DMS153 (cell line): Measurements from ENCODE around the gene MYO16.
A peak's percentile ranks its signal among the peaks of the same experiment; 100 is the strongest.

Experiments
- DNase-seq: peaks from one replicate; lab custom pipeline; 2025; lab: John Stamatoyannopoulos, UW

Gene MYO16

GRCh38 chr13:108663710-108664109 is 34.3 kb downstream of the MYO16 start:
- DNase-seq, result no peak

DNA sequence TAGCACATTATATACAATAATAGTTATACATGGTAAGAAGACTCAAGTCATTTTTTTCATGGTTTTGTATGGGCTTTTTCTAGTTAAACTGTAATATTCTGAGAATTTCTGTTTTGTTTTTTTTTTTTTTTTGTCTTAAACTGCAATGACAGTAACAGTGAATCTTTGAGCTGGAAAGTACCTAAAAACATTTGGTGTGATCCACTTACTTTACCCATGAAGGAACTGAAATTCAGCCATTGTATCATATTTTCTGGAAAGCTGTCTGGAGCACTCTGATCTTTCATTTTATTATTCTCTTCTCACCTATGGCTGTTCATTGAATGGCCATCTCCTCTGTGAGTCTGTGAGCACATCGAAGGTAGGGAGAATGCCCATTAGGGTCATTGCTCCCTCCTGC is 37.8 kb downstream of the MYO16 start:
- no peak for DNase-seq

- no peak for DNase-seq
These were observed 40.0 kb downstream of the MYO16 start for GRCh38 chr13:108669381-108669780.

- DNase-seq, result no peak
These were observed 44.9 kb downstream of the MYO16 start for GRCh38 chr13:108674346-108674745.

DNA sequence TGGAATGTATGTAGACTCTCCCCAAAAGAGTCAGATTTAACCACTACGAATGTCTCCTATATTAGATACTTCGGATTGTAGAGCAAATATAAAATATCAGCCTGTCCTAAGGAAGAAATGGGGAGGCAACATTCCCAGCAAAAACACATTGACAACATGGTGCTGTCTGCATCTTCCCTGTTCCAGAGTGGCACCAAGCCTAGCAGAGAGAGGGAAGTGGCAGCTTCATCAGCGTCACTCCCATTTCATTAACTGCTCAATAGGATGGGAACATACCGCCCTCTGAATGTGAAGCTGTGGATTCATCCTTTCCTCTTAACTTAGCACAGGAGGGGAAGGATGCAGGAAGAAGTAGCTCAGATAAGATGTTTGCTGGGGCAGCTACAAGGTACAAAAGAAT is 45.4 kb downstream of the MYO16 start:
- DNase-seq, result no peak

DNA sequence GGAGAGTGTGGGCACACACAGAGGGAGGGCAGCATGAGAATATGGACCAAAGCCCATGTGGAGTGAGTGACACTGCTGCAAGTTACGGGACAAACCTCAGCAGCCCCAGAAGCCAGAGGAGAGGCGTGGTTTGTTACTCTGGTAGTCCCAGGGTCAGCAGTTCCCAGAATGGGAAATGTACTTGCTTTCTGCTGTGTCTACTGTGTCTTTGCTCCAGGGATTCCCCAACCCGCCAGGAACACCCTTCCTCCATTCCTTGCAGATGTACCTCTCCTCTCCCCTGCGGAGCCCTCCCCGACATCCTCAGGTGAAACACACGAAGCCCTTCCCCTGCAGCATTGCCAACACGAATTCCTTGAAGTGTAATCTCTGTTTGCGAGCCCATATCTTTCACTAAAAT is 47.2 kb downstream of the MYO16 start:
- DNase-seq, result no peak

GRCh38 chr13:108677806-108678205 is 48.4 kb downstream of the MYO16 start:
- no peak for DNase-seq

DNA sequence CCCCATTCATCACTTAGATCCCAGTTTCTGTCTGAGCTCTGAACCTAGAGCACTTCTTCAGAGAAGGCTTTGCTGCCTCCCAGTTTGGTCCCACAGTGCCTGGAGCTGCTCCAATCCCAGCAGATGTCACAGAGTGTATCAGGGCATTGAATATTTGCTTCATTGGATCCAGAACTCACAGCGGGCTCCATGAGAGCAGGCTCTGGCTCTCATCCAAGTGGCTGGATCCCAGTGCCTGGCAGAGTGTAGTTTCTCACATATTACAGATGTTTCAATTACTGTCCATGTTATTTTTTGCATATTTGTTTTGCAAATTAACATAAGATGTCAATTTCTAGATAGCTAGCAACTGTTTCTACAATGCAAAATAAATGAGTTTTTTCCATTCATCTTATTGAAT is 50.6 kb downstream of the MYO16 start:
- DNase-seq, result no peak

DNA sequence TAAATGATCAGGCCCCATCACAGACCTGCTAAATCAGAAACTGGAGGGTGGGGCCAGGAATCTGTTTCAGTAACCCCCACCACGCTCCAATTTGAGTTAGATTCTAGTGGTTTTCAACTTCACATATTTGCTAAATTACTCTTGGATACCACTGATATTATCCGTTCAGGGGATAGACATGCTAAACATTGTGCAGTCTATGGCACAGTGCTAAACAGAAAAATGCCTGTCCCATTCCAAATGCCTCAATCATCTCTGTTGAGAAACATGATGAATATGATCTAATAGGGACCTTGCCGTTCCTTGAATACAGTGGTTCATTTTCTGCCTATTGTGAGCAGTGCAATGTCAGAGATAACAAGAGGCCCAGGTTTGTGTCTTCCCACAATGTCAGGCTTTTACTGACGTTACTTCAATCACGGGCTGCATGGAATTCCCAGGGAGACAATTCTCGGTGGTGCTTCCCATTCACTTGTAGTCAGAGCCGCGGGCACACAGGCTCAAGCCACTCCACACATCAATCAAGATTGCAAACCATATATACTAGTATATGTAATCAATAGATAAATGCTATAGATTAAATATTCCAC is 52.7 kb downstream of the MYO16 start:
- no peak for DNase-seq

- no peak for DNase-seq
These were observed 53.3 kb downstream of the MYO16 start for GRCh38 chr13:108682714-108683113.

GRCh38 chr13:108686027-108686426 is 56.6 kb downstream of the MYO16 start:
- no peak for DNase-seq

DNA sequence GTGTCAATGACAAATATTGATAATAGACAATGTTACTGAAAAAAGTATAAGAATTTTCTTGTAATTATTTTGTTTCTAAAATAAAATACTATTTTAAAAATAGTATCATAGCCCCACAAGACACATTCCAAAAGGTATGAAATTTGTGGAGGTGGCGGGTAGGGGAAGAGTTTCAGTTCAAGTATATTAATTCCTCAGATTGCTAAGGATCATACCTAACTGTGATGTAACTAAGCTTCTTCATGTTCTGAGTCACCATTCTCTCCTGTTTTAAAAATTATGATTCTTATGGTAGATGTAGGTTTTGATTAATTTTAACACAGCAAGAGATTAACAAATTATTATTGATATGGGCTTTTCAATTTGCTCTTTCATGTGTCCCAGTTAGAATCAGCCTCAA is 61.3 kb downstream of the MYO16 start:
- DNase-seq, result no peak

DNA sequence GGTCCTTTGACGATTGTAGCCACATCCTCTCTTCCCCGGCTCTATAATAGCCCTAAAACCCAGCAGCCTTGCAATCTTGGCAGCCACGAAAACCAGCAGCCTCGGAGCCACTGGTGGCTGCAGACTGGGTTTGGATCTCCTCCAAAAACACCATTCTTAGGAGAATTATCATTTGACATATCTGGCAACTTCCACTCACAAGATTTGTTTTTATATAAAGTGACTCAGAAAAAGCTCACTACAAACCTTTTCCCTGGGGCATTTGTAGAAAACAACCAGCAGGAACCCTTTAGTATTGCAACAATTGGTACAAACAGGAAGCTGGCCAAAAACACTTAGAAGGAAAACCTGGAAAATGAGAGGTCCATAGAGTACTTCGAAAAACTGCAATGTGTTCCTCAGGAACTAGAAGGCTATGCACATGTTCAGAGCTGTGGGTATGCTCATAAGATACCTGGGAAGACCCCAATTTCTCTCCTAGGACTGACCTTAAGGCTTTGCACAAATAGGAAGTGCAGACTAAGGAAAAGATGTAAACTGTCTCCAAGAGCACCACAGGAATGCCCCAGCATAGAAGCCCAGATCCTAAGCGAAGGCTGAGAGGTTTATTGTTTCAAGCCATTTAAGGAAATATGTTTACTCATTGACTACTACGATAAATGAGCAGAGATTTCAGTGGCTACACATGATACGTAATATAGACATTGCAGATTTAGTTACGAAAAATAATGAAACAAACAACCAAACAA is 71.2 kb downstream of the MYO16 start:
- no peak for DNase-seq

DNA sequence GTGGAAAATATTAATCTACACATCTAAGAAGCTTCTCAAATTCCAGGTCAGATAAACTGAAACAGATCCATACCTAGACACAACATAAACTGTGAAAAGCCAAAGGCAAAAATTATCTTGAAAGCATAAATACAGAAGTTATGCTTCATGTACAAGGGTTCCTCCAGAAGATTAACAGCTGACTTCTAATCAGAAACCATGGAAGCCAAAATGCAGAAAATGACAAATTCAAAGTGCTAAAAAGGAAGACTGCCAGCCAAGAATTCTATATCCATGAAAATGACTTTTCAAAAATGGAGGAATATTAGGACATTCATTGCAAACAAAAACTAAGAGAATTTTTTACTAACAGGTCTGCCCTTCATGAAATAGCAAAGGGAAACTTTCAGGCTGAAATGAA is 72.8 kb downstream of the MYO16 start:
- DNase-seq, result no peak

DNA sequence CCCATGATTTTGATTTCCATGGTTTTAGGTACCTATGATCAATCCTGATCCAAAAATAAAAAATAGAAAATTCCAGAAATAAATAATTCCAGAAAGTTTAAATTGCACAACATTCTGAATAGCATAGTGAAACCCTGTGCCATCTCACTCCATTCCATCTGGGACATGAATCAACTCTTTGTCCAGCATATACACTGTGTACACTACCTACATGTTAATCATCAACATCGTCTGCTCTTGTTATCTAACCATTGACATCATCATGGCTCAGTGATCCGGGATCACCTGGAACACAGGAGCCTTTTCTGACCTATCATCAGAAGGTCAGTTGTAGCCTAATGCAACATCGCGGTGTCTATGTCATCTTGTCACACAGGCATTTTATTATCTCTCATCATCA is 75.6 kb downstream of the MYO16 start:
- DNase-seq, result no peak

DNA sequence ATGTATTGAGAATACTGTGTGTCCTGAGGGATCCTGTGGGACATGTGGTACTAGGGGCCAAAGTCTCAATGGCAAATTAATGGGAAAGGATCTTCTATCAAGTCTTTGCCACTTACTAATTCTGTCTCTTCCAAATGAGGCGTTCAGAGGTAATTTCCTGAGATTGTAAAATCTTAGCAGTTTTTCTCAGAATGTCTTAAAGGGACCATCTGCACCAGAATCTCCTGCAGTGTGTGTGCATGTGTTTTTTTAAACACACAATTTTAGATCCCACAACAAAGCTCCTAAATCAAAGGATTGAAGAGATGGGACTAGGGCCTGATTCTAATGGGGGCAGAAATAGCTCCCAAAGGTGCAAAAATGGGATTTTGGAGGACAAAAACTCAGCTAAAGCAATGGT is 78.2 kb downstream of the MYO16 start:
- DNase-seq, result no peak

DNA sequence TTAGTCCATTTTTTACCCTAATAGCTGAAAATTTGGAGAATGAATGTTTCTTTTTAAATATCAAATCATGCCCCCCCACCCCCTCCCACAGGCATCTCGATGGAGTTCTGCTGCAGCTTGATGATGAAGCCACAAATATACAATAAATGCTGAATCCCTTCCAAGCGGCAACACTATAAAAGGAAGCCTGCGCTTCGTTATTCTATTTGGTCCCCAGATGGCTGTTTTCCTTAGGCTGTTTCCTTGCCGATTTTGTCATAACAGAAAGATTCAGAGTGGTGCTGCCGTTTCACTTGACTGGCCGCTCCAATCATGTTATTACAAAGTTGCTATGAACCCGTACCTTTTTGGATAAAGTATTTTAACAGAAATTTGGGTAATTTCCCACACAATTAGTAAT is 79.5 kb downstream of the MYO16 start:
- no peak for DNase-seq

DNA sequence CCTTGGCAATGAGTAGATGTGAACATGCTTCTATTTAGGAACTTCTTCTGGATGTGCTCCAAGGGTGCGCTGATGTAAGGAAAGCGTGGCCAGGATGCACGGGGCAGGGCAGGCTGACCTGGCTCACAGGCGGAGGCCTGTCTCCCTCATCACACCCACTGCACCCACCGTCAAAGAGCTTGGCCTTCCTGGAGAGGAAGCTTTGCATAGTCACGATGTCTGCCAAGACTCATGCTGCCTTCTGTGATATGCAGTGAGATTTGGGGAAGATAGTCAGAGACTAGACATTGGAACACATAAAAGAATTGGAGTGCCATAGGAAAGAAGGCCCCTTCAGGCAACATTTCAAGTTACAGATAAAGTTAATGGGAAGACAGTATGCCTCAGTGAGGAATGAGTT is 82.0 kb downstream of the MYO16 start:
- no peak for DNase-seq

GRCh38 chr13:108725471-108725870 is 96.1 kb downstream of the MYO16 start:
- DNase-seq, result no peak

- no peak for DNase-seq
These were observed 99.0 kb downstream of the MYO16 start for GRCh38 chr13:108728370-108728769.

- DNase-seq, result no peak
These were observed 103.7 kb downstream of the MYO16 start for GRCh38 chr13:108733022-108733560.

DNA sequence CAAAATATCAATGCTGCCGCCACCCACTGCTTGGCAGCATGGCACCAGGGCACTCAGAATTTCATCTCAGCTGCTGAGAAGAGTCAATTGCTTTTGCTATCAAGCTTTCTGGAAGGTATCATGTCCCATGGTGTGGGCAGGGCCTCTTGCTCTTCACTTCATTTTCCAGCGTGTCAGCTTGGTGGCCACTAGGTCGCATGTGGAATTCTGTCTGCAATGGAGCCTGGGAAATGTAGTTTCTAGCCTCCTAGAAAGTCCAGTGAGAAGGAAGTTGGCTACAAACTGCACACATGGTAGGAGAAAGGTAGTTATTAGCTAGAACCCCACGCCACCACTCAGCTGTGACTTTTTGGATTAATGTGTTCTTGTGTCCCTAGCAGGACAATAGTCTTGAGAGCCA is 105.3 kb downstream of the MYO16 start:
- DNase-seq, result peak; percentile 2

DNA sequence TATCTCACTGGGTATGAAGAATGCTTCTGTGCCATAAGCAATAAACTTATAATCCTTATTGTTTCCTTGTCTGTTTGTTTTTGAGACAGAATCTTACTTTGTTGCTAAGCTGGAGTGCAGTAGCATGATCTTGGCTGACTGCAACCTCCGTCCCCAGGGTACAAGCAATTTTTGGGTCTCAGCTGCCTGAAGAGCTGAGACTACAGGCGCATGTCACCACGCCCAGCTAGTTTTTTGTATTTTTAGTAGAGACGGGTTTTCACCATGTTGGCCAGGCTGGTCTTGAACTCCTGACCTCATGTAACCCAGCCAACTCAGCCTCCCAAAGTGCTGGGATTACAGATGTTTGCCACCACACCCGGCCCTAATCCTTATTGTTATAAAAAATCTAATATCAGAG is 112.5 kb downstream of the MYO16 start:
- DNase-seq, result no peak
